Fibroblast of mammary gland (primary cell): ENCODE results near the gene TRMT1.

Experiments
- DNase-seq: peaks from one replicate; pipeline ENCODE4 v3.0.0-alpha.2; 2010; ENCODE audit warnings: low read depth
- H3K4me3 ChIP-seq: 2 replicates; pipeline ENCODE4 v1.5.1; 2011; ENCODE audit warnings: low read depth, mild to moderate bottlenecking, low read length, moderate library complexity; ENCODE audit not compliant: control insufficient read depth
- CTCF ChIP-seq: conservative IDR thresholded peaks from 2 replicates; pipeline ENCODE4 v1.5.1; 2011; ENCODE audit warnings: low read depth, low read length, inconsistent platforms; ENCODE audit not compliant: control insufficient read depth, insufficient read depth

Gene TRMT1

GRCh38 chr19:13117176-13117771, 734 bp upstream of the TRMT1 start:
- TF ChIP-seq CTCF: no peak
- peak overlapping the region; percentile 98 for H3K4me3 ChIP-seq
- DNase-seq: no peak

DNA sequence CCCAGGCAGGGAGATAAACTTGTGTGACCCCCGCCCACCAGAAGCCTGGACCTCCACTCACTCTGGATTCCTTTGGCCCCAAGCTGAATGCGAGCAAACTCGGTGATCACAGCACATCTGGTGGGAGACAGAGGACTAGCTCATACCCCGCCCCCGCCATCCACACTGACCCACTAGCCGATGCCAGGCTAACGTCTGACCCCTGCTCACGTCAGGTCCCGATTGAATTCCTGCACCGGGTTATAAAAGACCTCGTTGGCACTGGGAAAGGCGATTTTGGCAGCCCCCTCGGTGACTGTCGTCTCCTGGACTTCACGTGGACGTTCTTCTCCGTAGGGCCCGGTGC, 631 bp downstream of the TRMT1 start:
- DNase-seq: peak; percentile 27
- no peak for TF ChIP-seq CTCF
- H3K4me3 ChIP-seq: peak overlapping the region; percentile 98

GRCh38 chr19:13112555-13112954, 4.0 kb downstream of the TRMT1 start:
- no peak for DNase-seq
- TF ChIP-seq CTCF: no peak
- no peak overlapping the region for H3K4me3 ChIP-seq

DNA sequence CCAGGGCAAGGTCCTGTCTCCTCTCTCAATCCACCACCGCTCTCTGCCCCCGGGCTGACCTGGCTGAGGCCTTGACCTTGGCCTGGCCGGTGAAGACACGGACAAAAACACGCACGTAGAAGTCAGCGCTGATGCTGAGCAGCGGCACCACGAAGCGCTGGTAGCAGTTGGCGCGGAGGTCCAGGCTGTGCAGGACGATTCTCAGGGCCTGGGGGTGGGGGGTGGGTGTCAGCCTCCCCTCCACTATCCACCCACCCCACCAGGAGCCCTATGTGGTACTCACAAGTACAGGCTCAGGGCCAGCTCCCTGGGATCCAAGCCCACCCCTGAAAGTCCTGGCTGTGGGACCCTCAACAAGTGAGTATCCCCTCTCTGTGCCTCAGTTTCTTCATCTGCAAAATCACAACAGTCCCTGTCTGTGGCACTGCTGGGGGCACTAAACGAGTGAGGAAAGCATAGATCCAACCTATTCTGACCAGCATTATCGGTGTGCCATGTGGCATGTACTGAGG, 6.4 kb downstream of the TRMT1 start:
- H3K4me3 ChIP-seq: no peak overlapping the region
- TF ChIP-seq CTCF: no peak
- DNase-seq: no peak

DNA sequence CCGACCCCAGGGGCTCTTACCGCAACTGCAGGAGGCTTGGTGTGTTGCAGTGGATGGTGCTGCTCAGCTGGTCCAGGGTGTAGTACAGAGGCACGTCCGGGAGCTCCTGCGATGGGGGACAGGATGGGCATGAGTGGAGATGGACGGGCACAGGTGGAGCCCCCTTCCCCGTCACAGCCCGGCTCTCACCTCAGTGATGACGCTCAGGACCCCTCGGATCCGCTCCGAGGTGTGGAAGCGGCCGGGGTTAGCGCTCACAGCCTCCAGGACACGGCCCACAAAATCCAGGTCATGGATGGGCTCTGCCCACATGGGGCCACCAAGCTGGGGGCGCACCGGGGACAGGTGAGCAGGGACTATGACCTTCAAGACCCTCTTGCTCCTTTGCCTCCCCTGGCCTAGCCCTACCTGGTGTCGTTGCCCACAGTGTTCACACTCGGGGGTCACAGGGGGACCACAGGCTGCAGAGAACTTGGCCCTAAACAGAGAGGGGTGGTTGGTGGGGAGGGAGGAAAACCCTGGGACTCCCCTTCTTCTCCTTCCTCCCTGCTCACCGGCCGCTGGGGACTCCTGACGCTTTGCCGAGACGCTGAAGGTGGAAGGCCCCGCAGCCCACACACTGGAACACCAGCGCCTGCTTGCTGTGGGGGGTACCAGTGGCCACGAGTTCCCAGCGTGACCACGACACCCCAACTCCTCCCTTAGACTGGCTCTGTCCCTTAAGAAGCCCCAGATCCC, 7.0 kb downstream of the TRMT1 start:
- no peak overlapping the region for H3K4me3 ChIP-seq
- TF ChIP-seq CTCF: no peak
- DNase-seq: no peak

- no peak for TF ChIP-seq CTCF
- H3K4me3 ChIP-seq: no peak overlapping the region
- DNase-seq: no peak
Measured at GRCh38 chr19:13104848-13105711, 11.5 kb downstream of the TRMT1 start.
